NT2/D1 (cell line): ENCODE results near the gene CD28.

ENCODE experiments used
- YY1 ChIP-seq: IDR thresholded peaks from 2 replicates; pipeline ENCODE4 v1.6.1; 2011; ENCODE audit not compliant: insufficient read length, insufficient read depth
- ZNF274 ChIP-seq: IDR thresholded peaks from 2 replicates; pipeline ENCODE4 v1.6.1; 2011; ENCODE audit warnings: mild to moderate bottlenecking, low read depth, low read length

GRCh38 chr2:203688798-203689197, 17.6 kb upstream of the CD28 start:
- no peak for TF ChIP-seq YY1
- no peak for TF ChIP-seq ZNF274
